Measurements from ENCODE around the gene HAS3. TPM values are rescaled to one million over a fixed set of nuclear protein-coding genes. Genes with fewer than 3 reads are reported as not detected.

Gene HAS3
- total RNA-seq, 1 donor from 2014 or later: not detected

- intact Hi-C loops (cut with DNase I): no loop called here
- Histone ChIP-seq H3K36me3 (peaks cover 21 to 54% of the 10 kb centered on the region in 2 donors), H3K4me1 (peaks cover 0 to 10% of the 10 kb centered on the region in 2 donors), H3K9me3 (no peaks in the 10 kb centered on the region), H3K4me3 (no peak overlapping the region), H3K27ac (no peak overlapping the region), H3K27me3 (no peaks in the 10 kb centered on the region)
- no peak for DNase-seq (ENCODE audit: low spot score in 2 of 2)
- TF ChIP-seq, protein P1, sequence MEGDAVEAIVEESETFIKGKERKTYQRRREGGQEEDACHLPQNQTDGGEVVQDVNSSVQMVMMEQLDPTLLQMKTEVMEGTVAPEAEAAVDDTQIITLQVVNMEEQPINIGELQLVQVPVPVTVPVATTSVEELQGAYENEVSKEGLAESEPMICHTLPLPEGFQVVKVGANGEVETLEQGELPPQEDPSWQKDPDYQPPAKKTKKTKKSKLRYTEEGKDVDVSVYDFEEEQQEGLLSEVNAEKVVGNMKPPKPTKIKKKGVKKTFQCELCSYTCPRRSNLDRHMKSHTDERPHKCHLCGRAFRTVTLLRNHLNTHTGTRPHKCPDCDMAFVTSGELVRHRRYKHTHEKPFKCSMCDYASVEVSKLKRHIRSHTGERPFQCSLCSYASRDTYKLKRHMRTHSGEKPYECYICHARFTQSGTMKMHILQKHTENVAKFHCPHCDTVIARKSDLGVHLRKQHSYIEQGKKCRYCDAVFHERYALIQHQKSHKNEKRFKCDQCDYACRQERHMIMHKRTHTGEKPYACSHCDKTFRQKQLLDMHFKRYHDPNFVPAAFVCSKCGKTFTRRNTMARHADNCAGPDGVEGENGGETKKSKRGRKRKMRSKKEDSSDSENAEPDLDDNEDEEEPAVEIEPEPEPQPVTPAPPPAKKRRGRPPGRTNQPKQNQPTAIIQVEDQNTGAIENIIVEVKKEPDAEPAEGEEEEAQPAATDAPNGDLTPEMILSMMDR (IDR thresholded peaks at IDR 0.05): no peak
Measured at GRCh38 chr16:69114976-69115355, 9.5 kb downstream of the HAS3 start.

DNA sequence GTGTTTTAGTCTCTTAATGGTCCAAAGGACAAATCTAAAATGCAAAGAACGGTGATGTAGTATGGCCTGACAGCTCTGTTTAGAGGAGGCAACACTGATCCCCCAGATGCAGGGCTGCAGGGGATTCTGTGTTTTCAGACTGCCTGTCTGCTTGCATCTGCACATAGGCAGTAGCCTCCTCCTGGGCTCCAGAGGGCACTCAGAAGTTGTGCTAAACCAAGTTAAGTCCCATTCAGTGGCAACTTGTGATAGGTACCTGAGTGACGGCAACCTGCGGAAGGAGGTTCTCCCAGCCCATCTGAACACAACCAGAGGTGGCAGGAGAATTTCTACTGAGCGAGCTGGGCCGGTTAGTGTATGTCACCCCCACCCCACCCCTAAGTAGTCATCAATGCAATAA lies 9.9 kb downstream of the HAS3 start:
- no peaks in the 10 kb centered on the region for H3K27me3 ChIP-seq
- DNase-seq (ENCODE audit: low spot score in 2 of 2): no peak
- peaks cover 0 to 10% of the 10 kb centered on the region in 2 donors for H3K4me1 ChIP-seq
- intact Hi-C loops (cut with DNase I): no loop called here
- peaks cover 25 to 55% of the 10 kb centered on the region in 2 donors for H3K36me3 ChIP-seq
- H3K4me3 ChIP-seq: no peak overlapping the region
- no peak overlapping the region for H3K27ac ChIP-seq
- TF ChIP-seq, protein P1 (IDR thresholded peaks at IDR 0.05): no peak
- H3K9me3 ChIP-seq: no peaks in the 10 kb centered on the region

- Histone ChIP-seq H3K4me1 (peaks cover 0 to 10% of the 10 kb centered on the region in 2 donors), H3K36me3 (peaks cover 30 to 57% of the 10 kb centered on the region in 2 donors)
Measured at GRCh38 chr16:69115837-69116236, 10.4 kb downstream of the HAS3 start.

DNA sequence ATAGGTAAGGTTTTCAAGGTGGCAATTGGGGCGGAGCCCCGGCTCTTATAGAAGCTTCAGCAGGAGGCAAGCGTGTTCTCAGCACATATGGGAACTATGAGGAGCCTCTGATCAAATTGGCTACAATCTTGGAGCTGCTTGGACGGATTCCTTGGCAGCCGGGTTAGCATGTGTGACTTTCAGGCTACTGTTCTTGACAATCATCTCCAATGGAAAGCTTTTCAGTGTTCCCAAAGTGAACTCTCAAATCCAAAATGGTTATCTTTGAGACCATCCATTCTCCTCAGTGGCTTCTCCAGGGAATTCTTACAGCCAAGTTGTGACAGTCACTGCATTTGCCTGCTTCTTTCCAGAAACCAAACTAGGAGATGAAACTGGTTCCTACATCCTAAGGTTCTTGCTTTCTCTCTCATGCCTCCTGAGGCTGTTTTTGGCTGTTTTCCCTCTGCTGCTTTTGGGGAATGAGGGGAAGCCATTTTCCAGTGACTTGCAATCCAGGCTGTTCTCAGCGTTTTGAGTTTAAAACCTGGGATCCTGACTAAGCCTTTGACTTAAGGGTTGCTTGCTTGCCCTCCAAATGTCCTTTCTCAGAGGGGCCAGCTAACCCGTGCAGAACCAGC lies 10.9 kb downstream of the HAS3 start:
- Histone ChIP-seq H3K9me3 (no peaks in the 10 kb centered on the region), H3K4me1 (peaks cover 0 to 10% of the 10 kb centered on the region in 2 donors), H3K27me3 (no peaks in the 10 kb centered on the region), H3K4me3 (no peak overlapping the region), H3K36me3 (peaks cover 32 to 63% of the 10 kb centered on the region in 2 donors), H3K27ac (no peak overlapping the region)
- intact Hi-C loops (cut with DNase I): no loop called here
- TF ChIP-seq, protein P1 (IDR thresholded peaks at IDR 0.05): no peak
- no peak for DNase-seq (ENCODE audit: low spot score in 2 of 2)

More at GRCh38 chr16:69115837-69116236, 10.4 kb downstream of the HAS3 start:
- Histone ChIP-seq H3K27me3 (no peaks in the 10 kb centered on the region), H3K27ac (no peak overlapping the region), H3K9me3 (no peaks in the 10 kb centered on the region), H3K4me3 (no peak overlapping the region)
- TF ChIP-seq, protein P1 (IDR thresholded peaks at IDR 0.05): no peak
- no peak for DNase-seq (ENCODE audit: low spot score in 2 of 2)
- intact Hi-C loops (cut with DNase I): no loop called here

GRCh38 chr16:69116906-69117305 lies 11.5 kb downstream of the HAS3 start:
- no peak for DNase-seq (ENCODE audit: low spot score in 2 of 2)
- Histone ChIP-seq H3K4me1 (peaks cover 0 to 10% of the 10 kb centered on the region in 2 donors), H3K36me3 (peaks cover 32 to 63% of the 10 kb centered on the region in 2 donors), H3K4me3 (no peak overlapping the region), H3K27ac (no peak overlapping the region), H3K27me3 (no peaks in the 10 kb centered on the region), H3K9me3 (no peaks in the 10 kb centered on the region)
- intact Hi-C loops (cut with DNase I): no loop called here
- TF ChIP-seq, protein P1 (IDR thresholded peaks at IDR 0.05): no peak

Data from ascending aorta (tissue), 2 donors.